HG02678 (cell line): Measurements from ENCODE around the gene TAOK2.
"Not testable (repeated sequence)": the region's sequence is repeated elsewhere in the genome, so short reads cannot be mapped to it uniquely, and the experiment has no call there.

Experiments used
- ATAC-seq: cut with Tn5 transposase; IDR thresholded peaks from one replicate; pipeline ENCODE4 v1.9.1; 2021; ENCODE audit warnings: mild to moderate bottlenecking, moderate library complexity; ENCODE audit not compliant: unreplicated experiment

Gene TAOK2

GRCh38 chr16:30018731-30019158, 45.1 kb downstream of the TAOK2 start:
- no peak for ATAC-seq

- ATAC-seq = no peak
Observed at GRCh38 chr16:30022887-30023286, 49.2 kb downstream of the TAOK2 start, which contains the start of gene C16orf92. Gene C16orf92, plus strand, starts transcription at chr16:30023198. Its CDS starts 143 bp downstream, at chr16:30023341.

GRCh38 chr16:30023586-30023985, 49.9 kb downstream of the TAOK2 start:
- no peak for ATAC-seq

DNA sequence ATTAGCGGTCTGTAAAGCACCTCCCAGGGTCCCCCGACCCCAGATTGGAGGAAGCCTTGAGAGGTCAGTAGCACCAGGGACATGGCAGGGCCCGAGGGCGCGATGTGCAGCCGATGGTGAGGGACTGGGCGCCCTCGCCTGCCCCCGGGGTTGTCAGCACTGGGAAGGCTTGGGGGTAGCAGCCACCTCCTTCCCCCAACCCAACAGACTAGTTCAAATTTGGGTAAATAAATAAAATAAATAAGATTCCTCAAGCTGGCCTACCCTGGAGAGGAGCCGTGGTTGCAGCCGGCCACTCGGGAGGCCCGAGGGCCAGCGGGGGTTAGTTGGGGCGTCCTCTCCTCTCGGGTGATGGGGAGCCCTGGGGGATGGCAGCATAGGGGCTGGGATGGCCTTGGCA, 50.8 kb downstream of the TAOK2 start:
- no peak for ATAC-seq

GRCh38 chr16:30025156-30025555, 51.5 kb downstream of the TAOK2 start:
- ATAC-seq = no peak

- no peak for ATAC-seq
Observed at GRCh38 chr16:30025574-30025973, 51.9 kb downstream of the TAOK2 start.

DNA sequence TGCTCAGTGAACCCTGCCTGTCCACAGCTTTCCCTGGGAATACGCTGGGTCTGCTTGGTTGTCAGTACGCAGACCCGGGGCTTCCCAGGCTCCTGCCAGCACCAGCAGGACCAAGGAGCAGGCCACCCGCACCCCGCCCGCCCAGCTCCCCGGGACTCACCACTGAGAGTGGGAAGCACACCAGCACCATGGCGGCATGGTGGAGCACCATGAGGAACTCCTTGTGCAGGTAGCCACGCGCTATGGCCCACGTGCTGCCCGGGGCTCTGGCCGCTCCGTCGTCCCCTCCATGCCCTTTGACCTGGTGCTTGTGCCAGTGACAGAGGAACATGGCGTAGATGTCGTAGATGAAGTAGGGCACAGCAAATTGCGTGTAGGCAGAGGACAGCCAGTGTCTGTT, 52.8 kb downstream of the TAOK2 start:
- no peak for ATAC-seq

DNA sequence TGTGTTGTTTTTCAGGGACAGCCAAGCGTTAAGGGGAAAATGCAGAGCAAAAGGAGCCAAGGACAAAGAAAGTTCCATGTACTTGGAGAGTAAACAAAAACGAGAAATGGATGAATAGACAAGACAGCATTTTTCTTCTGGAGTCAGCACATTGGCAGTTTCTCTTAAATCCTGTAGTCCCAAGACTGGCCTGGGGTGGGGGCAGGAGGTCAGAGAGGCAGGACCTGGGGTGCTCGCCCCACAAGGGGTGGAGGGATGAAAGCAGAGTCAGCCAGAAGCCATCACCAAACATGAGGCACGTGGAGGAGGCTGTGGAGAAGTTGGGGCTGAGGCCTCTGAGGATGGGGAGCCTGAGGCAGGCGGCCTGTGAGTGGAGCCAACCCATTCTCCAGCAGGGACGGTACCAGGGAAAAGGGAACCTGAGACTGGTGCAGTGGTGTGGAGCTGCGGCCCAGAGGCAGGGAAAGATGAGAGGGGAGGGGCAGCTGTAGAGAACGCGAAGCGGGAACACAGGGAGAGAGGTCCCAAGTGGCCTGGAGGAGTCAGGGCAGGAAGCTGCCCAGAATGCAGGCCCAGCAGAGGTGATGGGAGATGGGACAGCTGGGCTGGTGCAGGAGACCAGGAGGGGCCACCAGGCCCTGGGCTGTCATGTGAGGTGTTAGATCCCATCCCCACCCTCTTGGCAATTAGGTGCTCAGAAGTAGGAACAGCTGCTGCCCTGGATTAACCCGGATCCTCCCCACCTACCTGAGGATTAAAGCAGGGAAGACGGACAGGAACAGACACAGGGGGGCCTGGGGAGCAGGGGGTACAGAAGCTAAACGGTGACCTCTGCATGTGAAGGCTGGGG, 54.1 kb downstream of the TAOK2 start:
- ATAC-seq = no peak

DNA sequence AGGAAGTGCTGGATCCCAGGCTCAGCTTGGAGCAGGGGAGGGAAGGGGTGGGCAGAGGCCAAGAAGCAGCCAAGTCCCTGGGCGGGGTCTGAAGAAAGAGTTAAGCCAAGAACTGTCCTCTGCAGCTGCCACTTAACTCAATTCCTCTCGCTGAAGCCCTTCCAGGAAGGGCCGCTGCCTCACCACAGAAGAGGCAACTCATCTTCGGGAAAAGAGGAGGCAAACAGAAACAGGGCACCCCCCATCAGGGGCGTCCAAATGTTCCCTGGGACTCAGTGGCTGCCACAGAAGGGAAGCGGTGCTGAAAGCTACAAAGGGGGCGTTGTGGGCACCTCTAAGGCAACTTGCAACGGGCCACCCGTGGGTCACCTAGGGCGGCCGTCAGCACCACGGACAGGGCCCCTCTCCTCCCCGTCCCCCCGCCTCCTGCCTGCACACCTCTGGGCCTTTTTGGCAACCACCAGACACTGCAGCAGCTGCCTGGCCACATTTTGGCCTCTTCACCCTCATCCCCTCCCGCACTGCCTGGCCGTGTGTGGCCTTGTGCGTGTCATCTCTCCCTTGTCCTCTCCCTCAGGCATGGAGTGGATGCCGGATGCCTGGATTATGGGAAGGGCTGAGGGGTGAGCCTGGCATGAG, 54.9 kb downstream of the TAOK2 start:
- no peak for ATAC-seq

- ATAC-seq = no peak
Observed at GRCh38 chr16:30030011-30030685, 56.5 kb downstream of the TAOK2 start.

DNA sequence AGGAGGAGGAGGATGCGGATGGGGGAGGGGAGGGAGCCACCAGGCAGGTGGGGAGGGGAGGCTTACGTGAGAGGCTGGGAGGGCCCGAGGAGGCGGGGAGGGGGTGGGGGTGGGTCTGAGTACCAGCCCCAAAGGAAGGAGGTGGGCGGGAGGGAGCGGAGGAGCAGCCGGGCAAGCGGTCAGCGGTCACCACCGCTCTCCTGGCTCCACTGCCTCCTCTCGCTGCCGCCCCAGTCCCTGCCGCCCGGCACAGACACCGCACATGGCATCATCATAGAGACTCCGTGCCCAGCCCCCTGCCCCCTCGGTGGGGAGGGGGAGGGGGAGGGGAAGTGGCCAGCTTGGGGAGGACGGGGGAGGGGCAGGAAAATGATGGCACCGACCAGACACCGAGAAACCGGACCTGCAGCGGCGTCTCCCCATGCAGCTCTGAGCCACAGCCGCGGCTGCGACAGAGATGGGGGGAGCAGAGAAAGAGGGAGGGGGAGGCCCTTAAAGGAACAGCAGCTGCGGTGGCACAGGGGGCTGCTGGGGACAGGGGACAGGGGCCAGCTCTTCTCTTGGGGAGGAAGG, 57.3 kb downstream of the TAOK2 start, which contains the start of gene TLCD3B:
Gene TLCD3B (minus strand): TSS at position 431 of the 573 bp plus-strand sequence. CDS start 744 bp downstream, outside the sequence.
- no peak for ATAC-seq

DNA sequence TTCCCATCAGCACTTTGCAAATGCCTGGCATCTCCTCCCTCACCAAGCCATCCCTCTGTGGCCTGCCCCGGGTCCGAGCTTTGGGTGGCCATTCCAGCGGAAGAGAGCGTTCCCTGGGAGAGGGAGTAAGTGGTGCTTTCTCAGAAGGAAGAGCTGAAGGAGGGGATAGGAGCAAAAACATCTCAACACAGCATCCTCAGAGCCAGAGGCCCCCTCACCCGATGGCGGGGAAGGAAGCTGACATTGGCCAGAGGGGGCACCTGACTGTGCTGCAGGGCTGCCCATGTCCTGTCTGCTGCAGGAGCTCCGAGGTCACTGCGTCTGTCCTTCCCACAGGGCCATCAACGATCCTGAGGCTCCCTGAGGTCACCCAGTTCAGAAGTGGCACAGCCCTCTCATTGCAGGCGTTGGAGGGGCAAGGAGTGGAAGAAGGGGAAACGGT, 57.8 kb downstream of the TAOK2 start:
- ATAC-seq = no peak

DNA sequence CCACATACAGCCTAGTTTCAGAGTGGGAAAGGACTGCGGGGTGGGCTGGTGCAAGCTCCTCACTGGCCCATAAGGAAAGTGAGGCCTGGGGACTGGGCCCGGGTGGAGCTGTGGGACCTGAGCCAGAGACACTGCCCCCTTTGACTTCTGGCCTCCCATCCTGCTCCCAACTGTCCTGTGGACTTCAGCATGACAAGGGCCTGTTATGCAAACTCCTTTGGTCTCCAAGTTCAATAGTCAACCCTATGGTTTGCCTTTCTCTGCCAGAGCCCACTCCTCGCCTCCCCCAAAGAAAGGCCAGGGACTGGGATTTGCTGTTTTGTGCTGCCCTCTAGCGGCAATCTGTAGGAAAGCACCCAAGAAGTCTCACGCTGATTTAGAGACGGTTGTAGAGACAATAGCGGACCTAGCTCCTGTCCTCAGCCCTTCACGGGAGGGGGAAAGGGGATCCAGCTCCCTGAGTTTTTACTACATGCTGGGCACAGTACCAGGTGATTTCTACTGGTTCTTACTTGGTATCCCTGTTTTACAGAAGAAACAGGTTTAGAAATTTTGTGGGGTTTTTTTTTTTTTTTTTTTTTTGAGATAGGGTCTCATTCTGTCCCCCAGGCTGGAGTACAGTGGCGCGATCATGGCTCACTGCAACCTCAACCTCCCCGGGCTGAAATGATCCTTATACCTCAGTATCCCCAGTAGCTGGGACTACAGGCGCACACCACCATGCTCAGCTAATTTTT, 58.6 kb downstream of the TAOK2 start:
- ATAC-seq = no peak

GRCh38 chr16:30033270-30033669, 59.6 kb downstream of the TAOK2 start:
- no peak for ATAC-seq

DNA sequence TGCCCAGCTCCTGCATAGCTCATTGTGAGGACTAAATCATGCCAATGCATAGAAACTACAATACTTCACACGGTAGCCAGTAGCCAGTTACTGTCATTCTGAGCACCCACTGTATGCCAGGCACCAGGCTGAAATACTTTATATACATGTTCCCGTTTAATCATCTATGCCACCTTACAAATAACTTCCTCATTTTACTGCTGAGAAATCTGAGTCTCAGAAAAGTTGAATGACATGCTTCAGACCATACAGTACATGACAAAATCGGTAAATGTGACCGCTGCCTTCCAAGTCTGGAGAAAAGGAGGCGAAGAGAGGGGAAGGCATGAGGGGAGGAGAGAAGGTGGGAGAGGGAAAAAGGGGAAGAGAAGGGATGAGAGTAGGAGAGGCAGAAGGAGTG, 66.6 kb downstream of the TAOK2 start:
- ATAC-seq = no peak

- ATAC-seq = not testable (repeated sequence)
Observed at GRCh38 chr16:30040690-30041089, 67.0 kb downstream of the TAOK2 start.

GRCh38 chr16:30041841-30042240, 68.2 kb downstream of the TAOK2 start:
- ATAC-seq = no peak
